HG02973 (cell line): ENCODE results near the gene IGSF6.
A peak's percentile ranks its signal among the peaks of the same experiment; 100 is the strongest.

Experiments used
- ATAC-seq: cut with Tn5 transposase; IDR thresholded peaks from one replicate; pipeline ENCODE4 v1.9.1; 2021; ENCODE audit warnings: moderate library complexity; ENCODE audit not compliant: unreplicated experiment

IGSF6 gene

DNA sequence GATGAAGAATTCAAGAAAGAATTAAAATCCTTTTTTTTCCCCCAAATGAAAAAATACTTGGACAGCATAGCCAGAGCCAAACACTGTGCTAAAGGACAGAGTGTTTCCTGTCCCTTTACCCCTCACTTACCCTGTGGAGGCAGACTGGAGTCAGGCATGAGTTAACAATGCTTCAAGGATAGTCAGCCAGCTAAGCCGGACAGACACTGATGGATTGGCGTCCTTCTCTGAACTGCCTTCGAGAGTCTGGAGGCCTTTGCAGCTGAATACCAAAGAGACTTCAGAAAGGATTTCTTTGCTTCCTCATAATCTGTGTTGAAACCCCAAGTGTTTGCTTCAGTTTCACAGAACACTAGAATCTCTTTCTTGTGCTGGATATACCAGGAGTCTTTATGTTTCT is 48.5 kb downstream of the IGSF6 start:
- no peak for ATAC-seq

DNA sequence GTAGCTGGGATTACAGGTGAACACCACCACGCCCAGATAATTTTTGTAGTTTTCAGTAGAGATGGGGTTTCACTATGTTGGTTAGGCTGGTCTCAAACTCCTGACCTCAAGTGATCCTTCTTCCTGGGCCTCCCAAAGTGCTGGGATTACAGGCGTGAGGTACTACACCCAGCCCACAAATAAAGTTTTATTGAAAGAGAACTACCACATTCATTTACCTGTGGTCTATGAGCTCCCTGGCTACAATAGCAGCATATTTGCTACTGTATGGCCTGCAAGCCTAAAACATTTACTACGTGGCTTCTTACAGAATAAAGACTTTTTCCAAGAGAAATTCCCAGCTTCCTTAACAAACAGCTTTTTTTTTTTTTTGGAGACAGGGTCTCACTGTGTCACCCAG is 49.6 kb downstream of the IGSF6 start:
- no peak for ATAC-seq

DNA sequence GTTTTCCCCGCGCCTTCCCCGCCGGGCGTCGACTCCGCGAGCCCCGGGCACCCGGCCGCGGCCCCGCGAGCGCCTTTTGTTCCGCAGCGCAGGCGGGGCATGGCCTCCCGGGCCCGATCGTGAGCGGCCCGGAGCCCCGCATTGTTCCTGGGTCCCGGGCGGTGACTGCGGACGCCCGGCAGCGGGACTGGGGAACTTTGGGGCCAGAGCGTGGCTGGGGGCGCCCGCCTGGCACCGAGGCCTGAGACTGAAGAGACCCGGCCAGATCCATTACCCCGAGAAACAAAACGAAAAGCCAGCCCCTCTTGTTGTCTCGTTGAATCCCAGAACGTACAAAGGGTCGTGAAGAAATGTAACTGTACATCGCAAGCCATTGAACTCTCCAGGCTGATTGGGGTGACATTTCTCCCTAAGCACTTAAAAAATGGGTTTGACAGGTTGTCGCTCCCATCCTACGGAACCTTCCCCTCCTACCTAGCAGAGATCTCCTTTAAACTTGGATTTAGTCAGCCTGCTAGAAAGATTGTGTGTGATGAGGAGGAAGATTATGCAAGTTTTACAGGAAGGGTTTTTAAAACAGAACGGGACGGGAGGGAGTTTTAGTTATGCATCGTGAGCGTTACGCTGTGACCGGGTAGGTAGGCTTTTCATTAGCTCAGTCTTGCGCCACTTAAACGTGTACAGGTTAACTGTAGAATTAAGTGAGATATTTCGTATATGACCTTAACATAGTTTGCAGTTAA is 52.2 kb downstream of the IGSF6 start:
- peak; percentile 18 for ATAC-seq

DNA sequence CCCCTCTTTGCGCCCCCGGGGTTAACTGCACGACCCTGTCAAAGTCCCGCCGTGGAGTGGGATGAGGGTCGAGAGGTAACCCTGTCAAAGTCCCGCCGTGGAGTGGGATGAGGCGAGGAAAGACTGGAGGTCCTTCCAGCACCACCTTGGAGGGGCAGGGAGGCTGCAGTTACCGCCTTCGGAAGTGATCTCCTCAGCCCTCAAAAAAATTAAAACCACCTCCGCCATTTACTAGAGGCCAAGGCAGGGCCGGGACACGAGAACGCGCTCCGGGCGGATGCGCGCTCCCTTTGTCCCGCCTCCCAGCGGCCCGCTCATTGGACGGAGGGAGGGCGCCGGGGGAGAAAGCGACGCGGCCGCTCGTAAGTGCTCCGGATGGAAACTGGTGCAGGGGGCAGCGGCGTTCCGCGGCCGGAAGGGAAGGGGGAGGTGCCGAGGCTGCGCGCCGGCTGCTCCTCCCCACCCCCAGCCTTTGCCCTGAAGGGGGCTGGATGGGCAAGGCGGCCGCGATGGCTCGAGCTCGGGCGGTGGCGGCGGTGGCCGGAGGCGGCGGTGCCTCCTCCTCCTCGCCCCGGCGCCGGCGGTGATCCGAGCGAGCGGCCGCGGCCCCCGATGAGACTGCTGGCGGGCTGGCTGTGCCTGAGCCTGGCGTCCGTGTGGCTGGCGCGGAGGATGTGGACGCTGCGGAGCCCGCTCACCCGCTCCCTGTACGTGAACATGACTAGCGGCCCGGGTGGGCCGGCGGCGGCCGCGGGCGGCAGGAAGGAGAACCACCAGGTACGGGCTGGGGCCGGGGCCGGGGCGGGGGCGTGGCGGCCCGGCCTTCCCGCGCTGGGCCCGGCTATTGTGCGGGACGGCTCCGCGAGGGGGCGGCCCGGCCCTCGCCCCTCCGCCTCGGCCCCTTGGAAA is 53.0 kb downstream of the IGSF6 start, which contains the start of gene METTL9:
Gene METTL9, plus strand, starts transcription at position 456 of the 909 bp plus-strand sequence. Its CDS starts 157 bp downstream, at position 613.
- peak; percentile 84 for ATAC-seq

DNA sequence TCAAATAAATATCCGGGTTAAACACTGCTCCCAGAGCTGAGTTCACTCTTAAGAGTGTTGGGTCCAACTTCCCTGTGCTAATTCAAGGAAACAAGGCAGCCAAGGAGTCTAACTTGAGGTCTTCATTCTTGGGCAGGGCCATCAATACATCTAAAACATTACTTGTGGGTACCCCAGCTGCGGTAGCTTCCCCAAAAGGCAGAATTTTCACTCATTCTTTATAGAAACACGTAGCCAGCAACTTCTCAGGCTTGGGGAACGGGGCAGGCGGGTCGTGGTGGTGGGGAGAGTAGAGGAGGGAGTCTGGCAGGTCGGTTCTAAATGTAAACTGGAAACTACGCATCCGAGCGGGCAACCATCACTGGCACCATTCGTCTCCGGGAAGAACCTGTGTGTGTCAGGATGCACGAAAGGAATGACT is 53.7 kb downstream of the IGSF6 start:
- ATAC-seq = no peak

DNA sequence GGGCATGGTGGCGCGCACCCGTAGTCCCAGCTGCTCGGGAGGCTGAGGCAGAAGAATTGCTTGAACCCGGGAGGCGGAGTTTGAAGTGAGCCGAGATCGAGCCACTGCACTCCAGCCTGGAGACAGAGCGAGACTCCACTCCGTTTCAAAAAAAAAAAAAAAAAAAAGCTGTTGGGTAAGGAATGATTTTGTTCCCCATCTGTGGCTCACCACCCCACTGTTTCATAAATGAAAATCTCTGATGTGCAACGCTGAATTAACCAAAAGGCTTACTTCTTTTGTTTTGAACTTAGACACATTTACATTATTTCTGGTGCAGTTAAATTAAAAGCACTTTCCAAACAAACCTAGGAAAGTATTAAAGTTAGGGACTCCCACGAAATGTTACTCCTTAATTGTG is 54.2 kb downstream of the IGSF6 start:
- no peak for ATAC-seq

DNA sequence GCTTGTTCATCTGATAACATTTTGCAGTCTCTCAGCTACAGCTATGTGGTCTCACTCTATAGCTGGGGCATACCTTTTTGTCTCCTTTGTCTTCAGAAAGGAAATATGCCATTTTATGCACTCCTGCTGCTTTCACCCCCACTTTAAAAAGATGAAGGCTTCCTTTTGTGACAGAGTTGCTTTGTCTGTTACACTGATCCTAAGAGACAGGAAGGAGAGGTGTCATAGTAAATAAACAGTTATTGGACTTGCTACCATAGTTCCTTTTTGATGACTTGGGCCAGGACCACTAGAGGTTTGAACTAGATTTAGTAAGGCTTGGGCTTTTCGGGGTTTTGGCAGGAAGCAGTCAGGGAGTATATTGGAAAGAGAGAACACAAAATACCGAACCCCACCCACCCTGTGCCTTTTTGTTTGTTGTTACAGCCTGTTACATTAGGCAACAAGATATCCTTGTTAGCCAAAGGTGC is 54.8 kb downstream of the IGSF6 start:
- no peak for ATAC-seq

DNA sequence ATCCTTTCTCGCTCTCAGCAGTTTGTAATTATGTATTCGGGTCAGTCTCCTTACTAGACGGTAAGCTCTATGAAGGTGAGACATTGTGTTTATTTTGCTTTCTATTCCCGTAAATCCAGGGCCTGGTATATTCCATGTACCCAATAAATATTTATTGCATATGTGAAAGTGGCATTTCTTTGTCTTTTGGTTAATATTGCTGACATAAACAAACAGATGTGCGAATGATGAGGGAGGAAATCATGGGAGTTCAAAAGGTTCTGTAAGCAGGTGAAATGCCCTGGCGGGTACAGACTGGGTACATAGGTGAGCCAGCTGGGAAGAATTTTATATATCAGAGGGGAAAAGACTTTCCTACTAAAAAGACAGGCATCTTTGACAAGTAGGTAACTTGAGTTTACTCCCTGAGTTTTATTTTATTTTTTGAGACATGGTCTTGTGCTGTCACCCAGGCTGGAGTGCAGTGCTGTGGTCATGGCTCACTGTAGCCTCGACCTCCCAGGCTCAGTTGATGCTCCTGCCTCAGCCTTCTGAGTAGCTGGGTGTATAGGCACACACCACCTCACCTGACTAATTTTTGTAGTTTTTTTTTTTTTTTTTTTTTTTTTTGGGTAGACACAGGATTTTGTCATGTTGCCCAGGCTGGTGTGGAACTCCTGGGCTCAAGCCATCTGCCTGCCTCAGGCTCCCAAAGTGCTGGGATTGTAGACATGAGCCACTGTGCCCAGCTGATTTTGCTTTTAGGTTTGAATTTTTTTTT is 58.7 kb downstream of the IGSF6 start:
- no peak for ATAC-seq

DNA sequence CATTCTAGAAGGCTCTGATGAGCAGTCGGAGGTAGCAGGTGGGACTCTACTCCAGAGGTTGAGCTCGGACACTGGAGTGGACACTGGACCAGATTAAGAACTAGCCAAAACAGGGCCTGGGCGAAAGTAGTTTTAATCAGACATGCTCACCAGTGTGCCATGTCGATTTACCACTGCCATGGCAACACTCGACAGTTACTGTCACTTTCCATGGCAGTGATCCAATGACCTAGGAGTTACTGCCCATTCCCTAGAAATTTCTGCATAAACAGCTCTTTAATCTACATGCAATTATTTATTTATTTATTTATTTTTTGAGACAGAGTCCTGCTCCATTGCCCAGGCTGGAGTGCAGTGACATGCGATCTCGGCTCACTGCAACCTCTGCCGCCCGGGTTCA is 60.2 kb downstream of the IGSF6 start:
- no peak for ATAC-seq

DNA sequence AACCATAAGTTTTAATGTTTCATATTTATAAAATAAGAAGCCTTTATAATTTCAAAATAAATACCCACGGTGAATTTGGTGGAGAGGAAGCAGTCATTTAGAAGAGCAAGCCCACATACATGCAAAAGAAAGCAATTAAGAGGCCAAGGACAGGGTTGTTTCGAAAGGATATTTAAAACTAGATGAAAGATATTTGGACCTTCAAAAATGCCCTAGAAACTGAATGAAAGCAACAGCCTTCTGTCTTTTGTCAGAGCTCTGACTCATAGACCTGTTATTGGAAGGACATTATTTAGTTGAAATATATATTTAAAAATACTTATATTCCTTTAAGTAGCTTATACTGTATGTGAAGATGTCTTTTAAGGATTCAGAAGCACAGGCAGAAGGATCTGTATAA is 61.6 kb downstream of the IGSF6 start:
- no peak for ATAC-seq

DNA sequence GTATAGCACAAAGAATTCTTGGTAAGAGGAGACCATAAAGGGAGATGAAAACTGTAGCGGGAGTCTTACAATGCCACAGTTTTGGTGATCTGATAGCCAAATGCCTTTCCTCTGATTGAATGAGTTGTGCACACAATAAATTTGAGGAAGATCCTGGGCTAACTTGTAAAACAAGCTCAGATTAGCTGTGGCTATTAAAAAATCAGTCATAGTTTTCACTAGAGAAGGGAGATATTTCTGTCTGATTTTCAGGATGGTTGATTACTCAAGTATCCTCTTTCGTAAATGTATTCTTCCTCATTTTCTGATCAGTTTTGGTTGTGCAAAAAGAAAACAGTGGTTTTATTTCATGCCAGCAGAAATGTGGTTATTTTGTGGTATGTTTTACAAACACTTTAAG is 62.1 kb downstream of the IGSF6 start:
- no peak for ATAC-seq

DNA sequence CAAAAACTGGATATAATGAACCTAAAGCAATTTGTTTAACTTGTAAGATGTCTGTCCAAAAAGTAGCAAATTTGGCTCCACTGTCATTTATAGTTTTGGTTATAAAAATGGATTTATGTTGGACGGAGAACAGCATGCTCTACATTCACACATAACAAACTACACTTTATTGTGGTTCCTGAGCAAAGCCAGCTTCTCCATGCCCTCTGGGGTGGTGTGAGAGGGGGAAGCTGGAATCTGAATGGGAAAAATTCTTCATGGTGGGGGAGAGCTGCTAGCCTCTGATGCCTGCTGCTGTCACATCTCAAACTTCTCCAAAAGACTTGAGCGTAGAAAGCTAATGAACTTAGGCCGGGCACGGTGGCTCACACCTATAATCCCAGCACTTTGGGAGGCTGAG is 62.9 kb downstream of the IGSF6 start:
- no peak for ATAC-seq
